NCI-H82 (cell line): Measurements from ENCODE around the gene ZNF608.

Experiments
- DNase-seq: peaks from one replicate; lab custom pipeline; 2025; lab: John Stamatoyannopoulos, UW

Gene ZNF608

GRCh38 chr5:124716169-124716568, 30.3 kb downstream of the ZNF608 start:
- DNase-seq, result no peak

DNA sequence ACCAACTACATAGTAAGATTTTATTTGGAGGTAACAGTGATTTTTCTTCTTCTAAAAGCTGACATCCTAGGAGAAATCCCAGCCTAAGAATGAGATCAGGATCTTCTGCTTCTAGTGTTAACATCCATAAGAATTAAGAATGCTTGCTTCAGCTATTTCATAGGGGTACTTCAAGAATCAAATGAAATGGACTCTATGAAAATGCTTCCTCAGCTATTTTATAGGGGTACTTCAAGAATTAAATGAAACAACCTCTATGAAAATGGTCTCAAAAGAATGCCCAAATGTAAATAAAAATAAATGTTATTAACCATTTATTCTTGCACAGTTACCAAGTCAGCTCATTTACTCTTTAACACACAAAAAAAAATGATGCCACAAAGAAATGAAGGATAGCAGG, 31.5 kb downstream of the ZNF608 start:
- no peak for DNase-seq

GRCh38 chr5:124713595-124713994, 32.8 kb downstream of the ZNF608 start:
- no peak for DNase-seq

- DNase-seq, result no peak
Measured at GRCh38 chr5:124712731-124713305, 33.6 kb downstream of the ZNF608 start.

DNA sequence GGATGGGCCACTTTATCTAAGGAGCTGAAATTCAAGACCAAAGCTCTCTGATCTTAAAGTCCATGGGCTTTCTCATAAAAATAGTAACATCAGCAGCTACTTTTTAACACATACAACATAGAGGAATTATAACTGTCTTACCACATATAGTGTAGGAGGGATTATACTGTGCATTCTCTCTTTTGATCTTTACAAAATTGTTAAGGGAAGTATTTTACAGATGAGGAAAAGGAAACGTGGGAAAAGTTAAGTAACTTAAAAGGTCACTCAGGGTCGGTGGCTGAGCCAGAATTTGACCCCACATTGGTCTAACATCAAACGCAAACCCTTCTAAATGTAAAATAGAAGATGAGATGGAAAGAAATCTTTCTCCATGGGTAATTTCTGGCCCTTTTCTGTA, 38.4 kb downstream of the ZNF608 start:
- DNase-seq, result no peak

- DNase-seq, result no peak
Measured at GRCh38 chr5:124707520-124707919, 38.9 kb downstream of the ZNF608 start.

DNA sequence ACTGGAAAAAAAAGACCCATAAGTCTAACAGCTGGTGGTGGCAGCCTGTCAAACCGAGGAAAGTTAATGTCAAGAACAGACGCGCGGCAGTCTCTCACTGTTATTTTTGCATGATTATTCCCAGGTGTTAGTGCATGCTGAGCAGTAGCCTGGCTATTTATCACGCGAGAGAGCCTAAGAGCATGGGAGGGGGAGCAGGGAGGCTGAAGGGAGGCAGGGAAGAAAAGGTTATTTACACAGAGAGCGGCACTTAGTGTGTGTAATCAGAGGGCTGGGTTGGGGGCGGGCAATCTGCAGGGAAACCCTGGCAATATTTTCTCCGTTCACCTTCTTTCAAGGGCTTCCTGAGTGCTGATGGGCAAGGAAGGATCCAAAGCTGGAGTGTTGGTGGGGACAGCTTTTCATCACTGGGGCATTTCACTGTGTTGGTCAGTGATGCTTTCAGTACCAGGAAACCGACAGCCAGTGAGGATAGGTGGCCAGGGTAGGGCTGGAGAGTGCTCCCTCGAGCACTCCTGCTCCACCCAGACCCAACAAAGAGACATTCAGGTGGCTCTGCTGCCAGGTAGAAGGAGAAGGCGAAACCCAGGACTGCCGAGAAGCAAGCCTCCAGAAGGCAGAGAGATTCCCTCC, 39.6 kb downstream of the ZNF608 start:
- DNase-seq, result peak; percentile 82

GRCh38 chr5:124706051-124706450, 40.4 kb downstream of the ZNF608 start:
- DNase-seq, result peak; percentile 22

DNA sequence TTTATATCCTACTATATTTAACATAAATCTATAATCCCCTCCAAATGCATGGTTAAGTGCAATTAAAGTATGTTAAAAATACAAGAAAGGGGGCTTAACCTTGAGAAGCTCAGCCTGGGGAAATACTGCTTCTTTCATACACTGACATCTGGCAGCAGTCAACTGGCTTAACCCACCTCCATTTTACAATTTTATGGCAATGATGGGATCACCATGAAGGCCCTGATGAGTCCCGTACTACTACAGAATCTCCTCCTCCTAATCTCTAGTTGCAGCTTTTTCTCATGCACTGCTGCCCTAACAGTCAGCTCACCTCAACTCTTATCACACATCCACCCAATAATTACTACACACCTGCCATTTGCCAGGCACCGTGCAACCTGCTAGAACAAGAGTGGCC, 40.9 kb downstream of the ZNF608 start:
- peak; percentile 90 for DNase-seq

GRCh38 chr5:124704594-124705284, 41.7 kb downstream of the ZNF608 start:
- no peak for DNase-seq

GRCh38 chr5:124703995-124704394, 42.4 kb downstream of the ZNF608 start:
- no peak for DNase-seq

- DNase-seq, result no peak
Measured at GRCh38 chr5:124702525-124702924, 43.9 kb downstream of the ZNF608 start.

DNA sequence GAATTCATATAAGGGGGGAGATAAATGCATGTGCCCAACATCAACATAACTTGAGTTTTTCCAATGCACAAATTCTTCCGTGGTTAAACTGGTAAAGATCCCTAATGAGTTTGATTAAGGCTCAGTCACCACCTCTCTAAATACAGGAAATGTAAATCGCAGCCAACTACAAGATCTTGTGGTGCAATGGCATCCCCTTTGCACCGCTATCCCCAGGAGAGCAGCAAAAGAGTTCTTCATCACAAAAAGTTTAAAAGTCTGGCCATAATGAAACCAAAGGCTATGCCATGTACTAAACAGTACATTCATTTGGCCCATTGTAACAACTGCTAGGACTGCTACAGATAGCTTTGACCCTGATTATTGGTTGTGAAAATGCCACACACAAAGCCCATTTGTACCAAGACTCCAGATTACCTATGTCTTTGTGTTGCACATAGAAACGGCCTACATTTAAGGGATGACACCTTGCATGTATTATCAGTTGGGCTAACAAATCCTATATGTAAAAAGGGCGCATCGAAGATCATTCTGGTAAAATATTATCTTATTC, 44.5 kb downstream of the ZNF608 start:
- DNase-seq, result no peak

GRCh38 chr5:124701016-124701415, 45.4 kb downstream of the ZNF608 start:
- no peak for DNase-seq

GRCh38 chr5:124700333-124700732, 46.1 kb downstream of the ZNF608 start:
- DNase-seq, result no peak

DNA sequence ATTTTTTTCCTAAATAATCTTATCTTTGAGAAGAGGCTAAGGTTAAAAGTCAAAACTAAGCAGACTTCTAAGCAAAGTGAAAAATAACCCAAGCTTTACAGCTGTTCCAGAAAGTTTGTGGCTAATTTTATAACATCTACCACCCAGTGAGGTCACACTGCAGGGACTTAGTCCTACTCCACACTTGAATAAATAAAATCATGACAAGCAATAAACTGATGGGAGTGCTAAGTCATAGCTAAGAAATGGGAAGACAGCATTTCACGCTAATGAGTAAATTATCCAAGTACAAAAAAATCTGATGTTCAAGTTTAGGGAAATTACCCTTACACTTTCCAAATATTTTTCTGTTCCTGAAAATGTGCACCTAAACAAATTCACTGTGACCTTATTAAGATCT, 47.7 kb downstream of the ZNF608 start:
- DNase-seq, result no peak

DNA sequence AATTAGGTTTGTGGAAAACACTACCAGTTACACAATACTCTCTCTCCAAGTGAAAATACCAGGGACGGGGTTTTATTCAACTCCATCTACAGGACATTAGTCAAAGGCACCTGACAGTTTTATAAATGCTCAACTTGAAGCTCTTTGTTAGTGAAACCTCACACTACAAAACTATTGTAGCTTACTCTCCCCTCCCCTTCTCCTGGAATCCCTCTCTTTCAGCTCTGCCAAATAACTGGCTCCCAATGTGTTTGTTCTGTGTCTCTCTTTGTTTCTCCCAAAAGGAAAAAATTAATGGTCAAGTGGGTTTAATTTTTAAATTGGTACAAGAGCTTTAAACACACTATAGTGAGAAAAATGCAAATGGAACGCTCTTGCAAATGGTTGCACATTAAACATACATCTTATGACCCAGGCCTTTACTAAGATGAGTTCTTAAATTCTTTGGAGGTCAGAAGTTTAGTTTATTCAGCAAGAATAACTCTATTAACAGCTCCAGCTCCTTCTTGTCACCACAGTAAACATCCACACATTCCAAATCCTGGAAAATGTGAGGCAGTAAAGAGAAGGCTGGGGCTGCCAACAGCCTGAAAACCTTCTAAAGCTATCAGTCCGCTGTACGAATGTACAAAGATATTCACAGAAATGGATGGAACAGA, 48.4 kb downstream of the ZNF608 start:
- DNase-seq, result no peak

GRCh38 chr5:124697501-124697900, 48.9 kb downstream of the ZNF608 start:
- no peak for DNase-seq

DNA sequence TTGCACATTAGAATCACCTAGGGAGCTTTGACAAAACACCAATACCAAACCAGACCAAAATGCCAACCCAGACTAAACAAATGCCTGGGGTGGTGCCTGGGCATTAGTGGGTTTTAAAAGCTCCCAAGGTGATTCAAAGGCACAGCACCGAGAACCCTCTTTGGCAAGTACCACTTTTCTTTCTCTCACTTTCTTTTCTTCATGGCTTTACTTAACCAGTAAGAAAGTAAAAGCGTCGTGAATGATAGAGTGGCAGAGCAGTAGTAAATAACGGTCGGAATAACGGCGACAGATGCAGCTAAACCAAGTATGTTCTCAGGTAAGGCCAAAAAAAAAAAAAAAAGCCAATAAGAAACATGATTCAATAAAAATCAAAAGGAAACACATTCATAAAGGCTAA, 49.5 kb downstream of the ZNF608 start:
- no peak for DNase-seq
